Bone marrow (tissue), 2 donors: ENCODE measurements around the gene ZSWIM3.
A peak's percentile ranks its signal among the peaks of the same experiment; 100 is the strongest.

ENCODE experiments used
- DNase-seq, 2 donors: peaks; one replicate each; lab custom pipeline; 2025; lab: John Stamatoyannopoulos, UW

Gene ZSWIM3

DNA sequence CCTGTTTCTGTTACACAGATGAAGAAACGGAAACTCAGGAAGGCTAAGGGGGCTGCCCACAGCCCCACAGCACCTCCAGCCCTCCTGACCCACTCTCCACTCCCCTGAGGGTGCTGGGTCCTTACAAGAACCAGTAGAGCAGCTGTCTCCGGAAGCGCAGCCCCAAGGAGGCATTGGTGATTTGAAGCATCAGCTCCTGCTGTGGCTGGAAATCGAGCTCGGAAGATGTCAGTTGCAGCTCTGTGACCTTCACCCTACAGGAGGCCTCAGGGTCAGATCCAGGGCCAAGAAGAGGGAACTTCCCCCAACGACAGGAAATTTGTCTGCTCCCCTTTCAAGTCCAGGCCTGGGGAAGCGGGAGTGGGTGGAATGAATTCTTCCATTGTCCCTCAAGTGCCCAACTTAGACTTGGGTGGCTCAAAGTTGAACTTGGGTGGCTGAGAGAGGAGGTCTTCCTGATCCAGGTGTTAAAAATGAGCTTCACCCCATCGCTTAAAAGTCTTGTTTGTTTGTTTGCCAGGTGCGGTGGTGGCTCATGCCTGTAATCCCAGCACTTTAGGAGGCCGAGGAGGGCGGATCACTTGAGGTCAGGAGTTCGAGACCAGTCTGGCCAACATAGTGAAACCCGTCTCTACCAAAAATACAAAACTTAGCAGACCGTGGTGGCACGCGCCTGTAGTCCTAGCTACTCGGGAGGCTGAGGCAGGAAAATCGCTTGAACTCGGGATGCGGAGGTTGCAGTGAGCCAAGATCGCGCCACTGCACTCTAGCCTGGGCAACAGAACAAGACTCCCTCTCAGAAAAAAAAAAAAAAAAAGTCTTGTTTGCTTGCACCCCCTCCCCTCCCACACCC, 52.6 kb downstream of the ZSWIM3 start:
- no peak for DNase-seq

DNA sequence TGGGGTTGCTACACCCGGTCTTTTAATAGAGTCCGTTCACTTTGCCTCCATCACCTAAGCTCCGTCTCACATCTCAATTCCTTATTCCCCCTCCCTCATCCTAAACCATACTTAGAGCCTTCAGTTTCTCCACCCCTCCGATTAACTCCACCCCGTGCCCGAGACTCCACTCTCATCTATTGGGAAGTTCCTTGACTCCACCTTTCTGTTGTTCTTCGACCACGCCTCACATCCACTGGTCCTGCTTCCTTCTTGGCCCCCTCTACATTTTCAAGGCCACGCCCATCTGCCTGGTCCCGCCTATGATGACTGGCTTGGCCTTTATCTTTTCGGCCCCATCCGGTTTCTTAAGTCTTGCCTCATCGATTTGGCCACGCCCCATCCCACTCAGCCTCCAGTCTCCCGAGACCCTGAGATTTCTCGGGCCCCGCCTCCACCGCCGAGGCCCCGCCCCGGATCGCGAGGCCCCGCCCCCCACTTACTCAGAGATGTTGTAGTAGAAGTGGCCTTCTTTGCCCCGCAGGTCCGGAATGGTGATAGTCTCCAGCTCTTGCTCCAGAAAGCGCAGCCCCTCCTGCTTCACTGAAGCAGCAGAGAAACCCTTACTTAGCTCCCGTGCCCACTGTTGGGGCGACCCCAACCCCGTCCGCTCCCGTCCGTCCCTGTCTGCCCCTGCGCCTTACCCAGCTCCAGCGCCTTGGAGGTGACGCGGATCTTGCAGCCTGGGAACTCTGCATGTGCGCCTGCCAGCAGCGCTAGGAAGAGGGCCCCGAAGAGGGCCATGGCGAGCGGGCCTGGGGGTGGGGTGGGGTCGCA, 53.5 kb downstream of the ZSWIM3 start:
- peak; percentile 97 to 99 for DNase-seq

DNA sequence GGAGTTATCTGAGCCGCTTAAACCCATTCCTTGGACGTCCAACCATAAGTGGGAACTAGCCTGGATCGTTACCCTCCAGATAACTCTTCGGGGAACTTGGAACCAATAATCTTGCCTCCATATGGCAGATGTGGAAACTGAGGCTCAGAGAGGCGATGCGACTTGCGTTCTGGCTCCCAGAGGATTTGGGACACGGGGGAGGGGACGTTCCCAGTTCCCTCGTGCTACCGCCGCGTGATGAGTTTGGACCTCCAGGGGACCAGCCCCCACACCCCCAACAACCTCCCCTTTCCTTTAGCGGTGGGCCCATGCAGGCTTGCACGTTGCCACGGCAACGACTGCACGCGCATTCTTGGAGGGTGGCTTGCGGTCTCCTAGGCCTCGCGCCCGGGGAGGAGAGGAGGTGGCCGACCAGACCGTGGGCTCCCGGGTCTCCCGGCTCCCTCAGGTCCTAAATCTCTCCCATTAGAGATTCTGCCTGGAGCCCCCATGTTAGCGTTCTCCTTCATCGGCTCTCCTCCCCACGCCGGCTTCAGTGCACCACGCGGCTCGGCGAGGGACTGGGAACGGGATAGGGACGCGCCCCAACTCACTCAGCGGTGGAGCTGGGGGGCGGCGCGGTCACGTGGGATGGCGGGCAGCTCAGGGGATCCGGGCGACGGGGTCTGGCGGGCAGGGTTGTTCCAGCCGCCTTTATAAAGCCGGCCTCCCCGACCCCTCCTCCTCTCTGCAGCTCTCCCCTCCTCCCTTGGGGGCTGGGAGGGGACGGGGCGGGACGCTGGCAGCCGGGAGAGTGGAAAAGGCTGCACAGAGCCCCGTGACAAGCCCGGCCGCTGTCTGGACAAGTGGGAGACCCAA, 54.3 kb downstream of the ZSWIM3 start, which contains the start of gene PLTP:
Gene PLTP (minus strand): TSS at position 670 of the 858 bp plus-strand sequence. CDS start 703 bp downstream, outside the sequence.
- no peak for DNase-seq

DNA sequence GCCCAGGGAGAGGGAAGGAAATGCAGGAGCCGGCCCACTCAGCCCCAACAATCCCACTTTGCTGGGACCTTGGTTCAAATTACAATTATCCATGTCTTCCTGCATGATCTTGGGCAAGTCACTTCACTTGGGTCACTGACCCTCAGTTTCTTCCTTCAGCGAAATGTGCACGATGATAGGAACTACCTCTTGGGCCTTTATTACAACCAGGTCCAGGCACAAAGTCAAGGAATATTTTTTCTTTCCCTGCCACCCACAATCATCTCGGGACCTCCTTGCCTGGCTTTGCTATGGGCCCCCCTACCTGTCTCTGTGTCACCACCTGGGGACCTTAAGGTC, 54.9 kb downstream of the ZSWIM3 start:
- no peak for DNase-seq

DNA sequence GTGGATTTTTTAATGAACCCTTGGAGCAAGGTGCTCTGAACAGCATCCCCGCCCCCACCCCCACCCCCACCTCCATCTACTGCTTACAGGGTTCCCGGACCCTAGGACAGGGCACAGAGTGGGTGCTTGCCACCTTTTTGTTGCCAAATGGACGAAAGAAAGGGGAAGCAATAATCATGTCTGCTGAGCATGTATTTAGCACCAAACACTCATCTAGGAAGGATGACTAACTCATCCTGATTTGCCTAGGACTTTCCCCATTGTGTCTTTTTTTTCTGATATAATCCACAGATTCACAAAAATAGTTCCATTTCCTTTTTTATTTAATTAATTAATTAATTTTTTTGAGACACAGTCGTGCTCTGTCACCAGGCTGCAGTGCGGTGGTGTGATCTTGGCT, 55.7 kb downstream of the ZSWIM3 start:
- DNase-seq, result no peak

DNA sequence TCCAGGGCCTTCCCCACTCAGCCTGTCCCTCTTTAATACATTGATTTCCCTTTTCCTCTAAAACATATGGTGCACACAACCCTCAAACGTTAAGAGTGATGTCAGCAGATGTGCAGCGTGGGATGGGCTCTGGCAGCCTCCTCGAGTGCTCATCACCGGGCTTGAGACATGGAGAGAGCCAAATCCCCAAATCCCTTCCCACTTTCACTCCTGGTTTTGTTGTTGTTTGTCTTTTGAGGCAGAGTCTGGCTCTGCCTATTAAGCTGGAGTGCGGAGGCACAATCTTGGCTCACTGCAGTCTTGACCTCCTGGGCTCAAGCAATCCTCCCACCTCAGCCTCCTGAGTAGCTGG, 60.4 kb downstream of the ZSWIM3 start:
- no peak for DNase-seq

DNA sequence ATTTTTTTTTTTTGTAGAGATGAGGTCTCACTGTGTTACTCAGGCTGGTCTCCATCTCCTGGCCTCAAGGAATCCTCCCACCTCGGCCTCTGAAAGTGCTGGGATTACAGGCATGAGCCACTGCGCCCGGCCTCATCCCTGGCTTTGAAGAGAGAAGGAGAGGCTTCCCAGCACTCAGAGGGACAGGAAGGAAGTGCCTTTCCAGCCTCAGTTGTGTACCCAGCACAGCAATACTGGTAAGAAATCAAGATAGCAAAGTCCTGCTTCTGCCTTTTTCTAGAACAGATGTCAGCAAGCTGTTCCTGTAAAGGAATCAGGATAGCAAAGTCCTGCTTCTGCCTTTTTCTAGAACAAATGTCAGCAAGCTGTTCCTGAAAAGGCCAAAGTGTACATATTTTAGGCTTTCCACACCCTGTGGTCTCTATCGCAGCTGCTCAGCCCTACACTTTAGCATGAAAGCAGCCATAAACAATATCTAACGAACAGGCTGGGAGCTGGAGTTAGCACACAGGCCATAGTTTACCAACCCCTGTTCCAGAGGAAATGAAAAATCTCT, 60.8 kb downstream of the ZSWIM3 start:
- no peak for DNase-seq

DNA sequence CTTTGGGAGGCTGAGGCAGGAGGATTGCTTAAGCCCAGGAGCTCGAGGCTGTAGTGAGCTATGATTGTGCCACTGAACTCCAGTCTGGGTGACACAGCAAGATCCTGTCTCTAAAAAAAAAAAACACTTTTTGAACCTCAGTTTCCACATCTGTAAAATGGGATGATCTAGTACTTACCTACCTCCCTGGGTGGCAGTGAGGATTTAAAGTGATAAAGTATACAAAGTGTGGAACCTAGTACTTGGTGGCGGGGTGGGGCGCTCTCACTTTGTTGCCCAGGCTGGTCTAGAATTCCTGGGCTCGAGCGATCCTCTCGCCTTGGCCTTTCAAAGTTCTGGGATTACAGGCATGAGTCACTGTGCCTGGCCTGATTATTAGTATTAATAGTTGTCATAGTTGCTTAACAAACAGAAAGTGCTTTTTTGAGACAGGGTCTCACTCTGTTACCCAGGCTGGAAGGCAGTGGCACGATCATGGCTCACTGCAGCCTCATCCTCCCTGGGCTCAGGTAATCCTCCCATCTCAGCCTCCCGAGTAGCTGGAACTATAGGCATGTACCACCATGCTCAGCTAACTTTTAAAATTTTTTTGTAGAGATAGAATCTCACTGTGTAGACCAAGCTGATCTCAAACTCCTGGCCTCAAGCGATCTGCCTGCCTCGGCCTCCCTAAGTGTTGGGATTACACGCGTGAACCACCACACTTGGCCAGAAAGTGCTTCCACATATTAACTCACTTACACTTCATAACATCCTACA, 61.5 kb downstream of the ZSWIM3 start:
- no peak for DNase-seq

DNA sequence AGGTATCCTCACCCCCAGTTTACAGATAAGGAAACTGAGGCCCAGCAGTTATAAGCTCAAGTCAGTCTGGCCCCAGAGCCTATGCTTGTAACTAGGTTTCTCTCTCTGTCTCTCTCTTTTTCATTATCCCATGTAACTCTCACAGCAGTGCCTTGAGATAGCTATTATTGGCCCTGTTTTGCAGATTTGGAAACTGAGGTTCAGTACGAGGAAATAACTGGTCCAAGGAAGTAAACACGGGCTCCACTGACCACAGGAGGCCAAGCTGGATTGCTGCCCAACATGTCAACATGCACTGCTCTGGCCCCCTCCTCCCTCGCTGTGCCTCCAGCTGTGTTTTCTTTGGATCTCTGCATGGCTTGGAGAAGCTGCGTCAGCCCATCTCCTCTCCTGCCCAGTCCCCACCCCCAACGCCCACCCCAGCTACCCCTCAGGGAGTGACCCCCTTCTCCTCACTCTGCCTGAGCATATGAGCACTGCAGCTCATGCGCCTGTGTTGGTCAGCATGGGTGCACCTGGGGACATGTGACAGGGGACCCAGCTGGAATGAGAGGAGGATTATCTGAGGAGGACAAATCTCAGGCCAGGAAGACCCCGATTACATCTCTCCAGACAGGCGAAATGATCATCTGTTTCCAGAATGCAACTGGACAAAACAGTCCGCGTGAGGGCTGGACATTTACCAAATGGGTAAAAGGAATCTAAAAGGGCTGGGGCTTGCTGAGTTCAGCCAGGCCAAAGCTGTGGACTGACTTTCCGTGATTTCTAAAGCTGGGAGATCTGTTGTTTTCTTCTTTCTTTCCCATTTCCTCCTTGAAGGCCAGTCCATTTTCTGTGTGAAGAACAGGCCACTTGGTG, 62.4 kb downstream of the ZSWIM3 start:
- no peak for DNase-seq

DNA sequence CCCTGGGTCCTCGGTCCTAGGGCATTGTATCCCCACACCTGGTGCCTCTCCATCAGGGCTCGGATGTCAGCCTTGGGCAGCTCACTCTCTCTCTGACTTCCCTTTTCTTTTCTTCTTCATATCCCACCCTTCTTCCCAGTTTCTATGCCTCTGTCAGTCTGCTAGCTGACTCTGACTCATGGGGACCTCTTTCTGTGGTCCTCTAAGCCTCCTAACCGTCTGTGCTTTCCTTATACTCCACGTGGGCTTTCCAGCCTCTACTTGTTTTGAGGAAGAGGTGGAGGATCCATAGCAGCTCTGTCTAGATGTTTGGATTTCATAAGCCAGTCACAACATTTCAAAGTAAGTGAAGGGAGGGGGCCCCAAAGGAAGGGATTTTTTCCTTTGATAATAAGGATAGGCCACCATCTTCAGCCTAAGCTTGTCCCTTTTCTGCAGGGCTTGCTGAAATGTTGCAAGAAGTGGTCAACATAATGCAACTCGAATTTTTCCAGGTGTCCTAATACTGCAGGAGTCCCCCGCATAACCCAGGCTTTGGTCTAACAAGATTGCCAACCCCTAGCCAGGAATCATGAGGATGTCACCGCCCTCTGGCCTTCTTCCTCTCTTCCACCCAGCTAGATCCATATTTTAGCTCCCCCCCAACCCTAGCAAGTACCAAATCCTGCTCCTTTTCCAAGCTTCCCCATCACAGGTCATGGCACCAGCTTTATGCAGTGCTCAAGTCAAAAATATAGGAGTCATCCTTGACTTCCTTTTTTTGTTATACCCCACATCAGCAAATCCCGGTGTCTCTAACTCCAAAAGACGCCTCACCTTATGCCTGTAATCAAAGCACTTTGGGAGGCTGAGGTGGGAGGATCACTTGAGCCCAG, 63.3 kb downstream of the ZSWIM3 start:
- no peak for DNase-seq

DNA sequence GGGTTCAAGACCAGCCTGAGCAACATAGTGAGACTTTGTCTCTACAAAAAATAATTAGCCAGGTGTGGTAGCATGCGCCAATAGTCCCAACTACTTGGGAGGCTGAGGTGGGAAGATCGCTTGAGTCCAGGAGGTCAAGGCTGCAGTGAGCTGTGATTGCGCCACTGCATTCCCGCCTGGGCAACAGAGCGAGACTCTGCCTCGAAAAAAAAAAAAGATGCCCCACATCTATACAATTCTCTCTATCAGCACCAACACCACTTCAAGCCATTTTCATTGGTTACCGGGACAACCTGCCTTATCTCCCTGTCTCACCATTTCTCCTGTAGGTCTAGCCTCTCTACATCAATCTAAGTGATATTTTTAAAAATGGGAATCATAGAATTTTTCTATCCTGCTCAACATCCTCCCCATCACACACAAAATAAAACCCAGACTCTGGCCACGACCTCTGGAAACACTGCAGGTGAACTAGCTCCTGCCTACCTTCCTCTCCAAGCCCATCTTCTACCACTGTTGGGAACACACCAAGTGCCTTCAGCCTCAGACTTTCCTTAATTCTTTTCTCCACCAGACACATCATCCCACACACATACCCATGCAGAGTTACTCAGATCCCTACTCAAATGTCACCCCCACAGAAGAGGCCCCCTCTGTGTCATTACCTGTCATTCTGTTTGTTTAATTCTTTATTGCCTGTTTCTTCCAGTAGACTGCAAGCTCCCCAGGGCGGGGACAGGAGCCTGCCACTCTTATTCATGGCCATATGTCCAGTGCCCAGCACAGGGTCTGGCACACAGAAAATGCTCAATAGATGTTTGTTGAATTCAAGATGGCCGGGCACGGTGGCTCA, 64.1 kb downstream of the ZSWIM3 start:
- DNase-seq, result no peak

DNA sequence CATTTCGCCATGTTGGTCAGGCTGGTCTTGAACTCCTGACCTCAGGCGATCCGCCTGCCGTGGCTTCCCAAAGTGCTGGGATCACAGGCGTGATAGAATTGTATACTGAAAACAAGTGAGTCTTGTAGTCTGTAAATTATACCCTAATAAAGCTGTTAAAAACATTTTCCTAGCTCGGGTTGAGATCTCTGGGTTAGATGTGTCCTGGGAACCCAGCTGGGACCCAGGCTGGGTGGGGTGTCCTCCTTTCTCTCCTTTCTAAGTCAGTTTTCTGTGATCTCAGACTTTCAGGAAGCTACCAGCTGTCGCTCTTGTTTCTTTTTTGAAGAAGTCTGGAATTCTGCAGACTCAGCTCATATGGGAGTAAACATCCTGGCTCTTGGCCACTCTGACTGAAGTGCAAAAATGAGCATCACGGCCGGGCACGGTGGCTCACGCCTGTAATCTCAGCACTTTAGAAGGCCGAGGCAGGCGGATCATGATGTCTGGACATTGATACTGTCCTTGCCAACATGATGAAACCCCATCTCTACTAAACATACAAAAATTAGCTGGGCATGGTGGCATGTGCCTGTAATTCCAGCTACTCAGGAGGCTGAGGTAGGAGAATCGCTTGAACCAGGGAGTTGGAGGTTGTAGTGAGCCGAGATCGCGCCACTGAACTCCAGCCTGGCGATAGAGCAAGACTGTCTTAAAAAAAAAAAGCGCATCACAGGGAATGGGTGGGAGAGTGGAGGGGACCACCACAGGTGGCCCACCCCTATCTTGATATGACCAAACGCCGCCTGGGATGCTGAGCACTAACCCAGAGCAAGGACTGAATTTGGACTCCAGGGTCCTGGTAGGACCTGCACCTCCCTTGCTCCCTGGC, 67.2 kb downstream of the ZSWIM3 start:
- DNase-seq, result peak in 1 of 2 donors; percentile 36

DNA sequence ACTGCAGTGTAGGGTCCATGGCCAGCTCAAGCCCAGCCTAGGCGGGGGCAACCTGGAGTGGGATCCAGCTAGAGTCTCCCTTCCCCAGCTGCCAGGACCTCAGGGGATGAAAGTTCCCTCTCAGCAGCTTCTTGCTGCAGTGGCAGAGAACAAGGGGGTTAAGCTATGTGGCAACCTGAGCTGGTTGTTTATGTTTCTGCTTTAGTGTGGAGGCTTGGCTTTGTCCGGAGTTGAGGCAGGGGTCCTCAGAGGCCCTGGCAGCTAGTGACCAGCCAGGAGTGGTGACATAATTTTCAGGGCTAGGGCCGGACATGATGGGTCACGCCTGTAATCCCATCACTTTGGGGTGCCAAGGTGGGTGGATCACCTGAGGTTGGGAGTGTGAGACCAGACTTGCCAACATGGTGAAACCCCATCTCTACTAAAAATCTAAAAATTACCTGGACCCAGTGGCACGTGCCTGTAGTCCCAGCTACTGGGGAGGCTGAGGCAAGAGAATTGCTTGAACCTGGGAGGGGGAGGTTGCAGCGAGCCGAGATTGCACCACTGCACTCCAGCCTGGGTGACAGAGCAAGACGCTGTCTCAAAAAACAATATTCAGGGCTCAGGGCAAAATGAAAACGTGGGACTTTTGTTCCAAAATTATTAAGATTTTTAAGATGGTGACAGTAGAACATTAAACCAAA, 68.5 kb downstream of the ZSWIM3 start:
- no peak for DNase-seq

DNA sequence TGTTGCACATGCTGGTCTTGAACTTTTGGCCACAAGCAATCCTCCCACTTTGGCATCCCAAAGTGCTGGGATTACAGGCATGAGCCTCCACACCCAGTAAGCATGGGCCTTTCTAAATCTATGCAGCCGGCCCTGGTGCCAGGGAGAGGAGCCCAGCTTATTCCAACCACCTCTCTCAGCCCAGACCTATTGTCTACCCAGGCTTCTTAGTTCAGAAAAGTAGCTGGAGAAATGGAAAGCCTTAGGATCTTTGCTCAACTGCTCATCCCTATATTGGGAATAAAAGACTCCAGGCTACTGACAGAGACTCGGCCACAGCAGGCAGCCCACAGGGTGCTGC, 69.3 kb downstream of the ZSWIM3 start:
- DNase-seq, result no peak

DNA sequence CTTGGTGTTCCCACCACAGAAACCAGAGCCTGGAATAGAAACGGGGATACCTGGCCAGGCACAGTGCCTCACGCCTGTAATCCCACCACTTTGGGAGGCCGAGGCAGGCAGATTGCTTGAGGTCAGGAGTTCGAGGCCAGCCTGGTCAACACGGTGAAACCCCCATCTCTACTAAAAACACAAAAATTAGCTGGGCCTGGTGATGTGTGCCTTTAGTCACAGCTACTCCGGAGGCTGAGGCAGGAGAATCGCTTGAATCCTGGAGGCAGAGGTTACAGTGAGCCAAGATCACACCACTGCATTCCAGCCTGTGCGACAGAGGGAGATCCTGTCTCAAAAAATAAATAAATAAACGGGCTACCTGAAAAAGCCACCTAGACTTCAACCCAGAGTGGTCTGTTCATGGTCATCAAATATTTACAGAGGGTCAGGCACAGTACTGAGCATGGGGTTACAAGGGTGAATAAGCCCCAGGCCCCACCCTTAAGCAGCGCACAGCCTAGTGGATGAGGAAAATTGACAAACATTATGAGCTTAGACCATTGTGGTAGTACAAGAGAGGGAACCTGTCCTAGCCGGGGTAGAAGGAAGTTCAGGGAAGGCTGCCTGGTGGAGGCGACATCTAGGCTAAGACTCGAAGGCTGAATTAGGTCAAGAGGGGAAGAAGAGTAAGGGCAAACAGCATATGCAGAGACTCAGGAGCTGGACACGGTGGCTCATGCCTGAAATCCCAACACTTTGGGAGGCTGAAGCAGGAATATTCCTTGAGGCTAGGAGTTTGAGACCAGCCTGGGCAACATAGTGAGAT, 69.9 kb downstream of the ZSWIM3 start:
- no peak for DNase-seq
